GM10847 (cell line): ENCODE data around the gene ATP5PD.

Source experiments
- POLR2A ChIP-seq: IDR thresholded peaks from 2 replicates; pipeline ENCODE4 v1.6.1; 2011; ENCODE audit not compliant: insufficient read length; ENCODE audit errors: extremely low read depth

Gene ATP5PD

DNA sequence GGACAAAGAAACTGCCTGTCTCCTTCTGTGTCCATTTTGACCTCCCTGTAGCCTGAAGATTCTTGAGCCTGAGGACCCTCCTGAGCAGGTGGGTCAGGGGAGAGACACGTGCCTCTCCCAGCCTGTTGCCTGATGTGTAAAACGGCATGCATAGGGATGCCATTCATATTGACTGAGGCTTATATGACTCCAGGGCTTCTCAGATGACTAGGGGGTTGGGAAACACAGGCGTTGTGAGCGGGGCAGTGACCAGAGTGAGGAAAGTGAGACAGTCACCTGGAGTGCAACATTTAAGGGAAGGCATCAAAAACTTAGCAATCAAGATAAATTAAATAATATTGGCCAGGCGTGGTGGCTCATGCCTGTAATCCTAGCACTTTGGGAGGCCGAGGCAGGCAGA lies 35.9 kb upstream of the ATP5PD start:
- no peak for TF ChIP-seq POLR2A

- TF ChIP-seq POLR2A, result no peak
Measured at GRCh38 chr17:75081611-75082540, 35.1 kb upstream of the ATP5PD start.

DNA sequence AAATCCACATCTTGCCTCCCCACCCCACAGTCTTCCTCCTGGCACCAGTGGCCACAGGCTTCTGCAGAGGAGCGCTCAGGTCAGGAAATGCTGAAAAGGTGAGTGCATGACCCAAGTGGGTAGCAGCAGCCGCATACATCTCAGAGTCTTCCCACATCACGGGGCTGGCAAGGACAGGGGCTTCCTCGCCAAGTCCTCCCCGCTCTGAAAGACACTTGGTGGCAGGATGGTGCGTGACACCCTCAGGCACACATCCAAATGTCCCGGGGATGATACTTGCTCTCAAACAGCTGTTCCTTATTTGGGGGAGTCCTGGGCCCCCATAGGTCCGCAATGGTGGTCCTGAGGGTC lies 32.2 kb upstream of the ATP5PD start:
- TF ChIP-seq POLR2A, result no peak

DNA sequence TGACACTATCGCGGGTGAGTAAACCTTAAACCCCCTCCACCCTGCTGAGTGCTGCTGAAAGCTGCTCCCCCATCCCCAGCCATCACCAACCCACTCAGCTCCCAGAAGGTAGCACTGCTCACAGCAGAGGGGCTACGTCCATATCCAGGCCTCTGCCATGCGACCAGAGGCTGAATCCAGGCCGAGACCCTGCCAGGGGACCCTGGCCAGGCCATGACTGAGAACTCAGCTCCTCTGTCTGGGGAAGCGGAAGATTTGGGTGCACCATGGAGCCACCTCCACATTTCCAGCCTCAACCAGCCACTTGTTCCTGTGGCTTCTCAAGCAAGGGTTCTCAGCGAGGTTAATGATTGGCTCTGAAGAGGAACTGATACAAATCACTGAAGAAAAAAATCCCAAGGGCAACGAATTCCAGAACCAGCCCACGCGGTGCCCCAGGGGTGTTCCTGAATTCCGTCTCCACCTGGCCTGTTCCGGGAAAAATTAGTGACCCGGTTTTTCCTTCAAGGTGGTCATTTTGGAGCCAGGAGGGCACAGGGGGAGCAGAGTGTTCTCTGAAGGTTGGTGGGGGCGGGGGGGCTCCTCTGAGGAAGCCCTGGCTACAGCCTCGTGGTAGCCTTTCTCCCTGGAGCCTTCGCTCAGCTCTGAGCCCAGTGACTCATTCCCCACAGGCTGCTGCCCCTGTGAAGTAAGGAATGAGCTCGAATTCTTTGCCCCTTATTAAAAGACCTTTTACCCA lies 31.7 kb upstream of the ATP5PD start:
- no peak for TF ChIP-seq POLR2A

DNA sequence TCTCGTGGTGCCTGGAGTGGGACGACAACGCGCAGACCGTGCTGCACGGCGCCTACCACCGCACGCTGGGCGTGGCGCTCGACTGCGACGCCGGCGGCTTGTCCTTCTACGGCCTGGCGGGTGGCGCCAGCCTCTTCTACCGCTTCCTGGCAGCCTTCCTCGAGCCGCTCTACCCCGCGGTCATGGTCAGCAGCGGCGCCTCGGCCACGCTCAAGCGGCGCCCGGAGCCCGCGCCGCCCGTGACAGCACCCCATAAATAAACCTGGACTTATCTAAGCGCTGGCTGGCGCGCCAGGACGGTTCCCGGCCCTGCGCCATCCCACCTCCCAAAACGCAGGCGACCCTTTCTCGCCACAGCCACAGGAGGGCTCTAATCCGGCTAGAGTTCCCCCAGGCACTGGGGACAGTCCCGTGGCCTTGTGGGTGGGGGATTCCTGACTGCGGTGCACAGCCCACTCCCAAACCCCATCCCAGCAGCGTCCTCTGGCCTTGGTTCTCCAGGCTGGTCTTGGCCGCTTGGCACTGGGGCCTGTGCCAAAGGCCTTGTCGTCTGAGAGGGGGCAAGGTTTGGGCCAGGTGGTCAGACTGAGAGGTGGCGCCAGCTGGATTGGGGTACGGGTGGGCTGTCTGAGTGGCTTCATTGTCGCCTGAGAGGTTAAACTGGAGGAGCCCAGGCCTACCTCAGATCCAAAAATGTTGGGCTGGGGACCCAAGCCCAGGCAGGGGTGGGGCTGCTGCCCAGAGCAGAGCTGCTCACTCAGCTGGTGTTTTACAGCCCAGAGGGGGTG lies 30.9 kb upstream of the ATP5PD start:
- TF ChIP-seq POLR2A, result peak; percentile 39

- no peak for TF ChIP-seq POLR2A
Measured at GRCh38 chr17:75077072-75077495, 30.3 kb upstream of the ATP5PD start.

GRCh38 chr17:75075597-75076336 lies 29.0 kb upstream of the ATP5PD start:
- TF ChIP-seq POLR2A, result no peak

GRCh38 chr17:75074532-75074931 lies 27.8 kb upstream of the ATP5PD start:
- no peak for TF ChIP-seq POLR2A

- TF ChIP-seq POLR2A, result no peak
Measured at GRCh38 chr17:75073618-75074047, 26.9 kb upstream of the ATP5PD start.

GRCh38 chr17:75069783-75070182 lies 23.0 kb upstream of the ATP5PD start:
- no peak for TF ChIP-seq POLR2A

DNA sequence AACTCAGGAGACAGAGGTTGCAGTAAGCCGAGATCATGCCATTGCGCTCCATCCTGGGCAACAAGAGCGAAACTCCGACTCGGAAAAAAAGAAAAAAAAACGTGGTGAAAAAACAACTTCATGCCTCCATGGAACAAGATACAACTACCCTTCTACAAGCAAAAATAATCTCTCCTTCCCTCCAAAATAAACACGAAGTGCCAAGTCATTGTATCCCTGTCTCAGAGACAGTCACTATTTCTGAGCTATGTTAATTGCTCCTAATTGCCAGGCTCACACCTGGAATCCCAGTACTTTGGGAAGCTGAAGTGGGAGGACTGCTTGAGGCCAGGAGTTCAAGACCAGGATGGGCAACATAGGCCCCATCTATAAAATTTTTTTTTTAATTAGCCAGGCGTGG lies 22.0 kb upstream of the ATP5PD start:
- TF ChIP-seq POLR2A, result no peak

- no peak for TF ChIP-seq POLR2A
Measured at GRCh38 chr17:75067856-75068255, 21.1 kb upstream of the ATP5PD start.

- TF ChIP-seq POLR2A, result no peak
Measured at GRCh38 chr17:75065562-75066151, 18.9 kb upstream of the ATP5PD start.

GRCh38 chr17:75064867-75065561 lies 18.2 kb upstream of the ATP5PD start:
- no peak for TF ChIP-seq POLR2A
